Purkinje cell (primary cell): ENCODE data around the gene SMAD4. TPM values are rescaled to one million over a fixed set of nuclear protein-coding genes. Genes with fewer than 3 reads are reported as not detected.

Experiments
- polyA plus RNA-seq: library from polyadenylated mRNA; unstranded; fragments of >200 nt; fragmentation: Nextera tagmentation; gene quantifications from 2 replicates; pipeline ENCODE4 v1.2.1, GENCODE V29; 2014

SMAD4 gene
- polyA plus RNA-seq, result 5.0 and 11.7 TPM in 2 replicates

DNA sequence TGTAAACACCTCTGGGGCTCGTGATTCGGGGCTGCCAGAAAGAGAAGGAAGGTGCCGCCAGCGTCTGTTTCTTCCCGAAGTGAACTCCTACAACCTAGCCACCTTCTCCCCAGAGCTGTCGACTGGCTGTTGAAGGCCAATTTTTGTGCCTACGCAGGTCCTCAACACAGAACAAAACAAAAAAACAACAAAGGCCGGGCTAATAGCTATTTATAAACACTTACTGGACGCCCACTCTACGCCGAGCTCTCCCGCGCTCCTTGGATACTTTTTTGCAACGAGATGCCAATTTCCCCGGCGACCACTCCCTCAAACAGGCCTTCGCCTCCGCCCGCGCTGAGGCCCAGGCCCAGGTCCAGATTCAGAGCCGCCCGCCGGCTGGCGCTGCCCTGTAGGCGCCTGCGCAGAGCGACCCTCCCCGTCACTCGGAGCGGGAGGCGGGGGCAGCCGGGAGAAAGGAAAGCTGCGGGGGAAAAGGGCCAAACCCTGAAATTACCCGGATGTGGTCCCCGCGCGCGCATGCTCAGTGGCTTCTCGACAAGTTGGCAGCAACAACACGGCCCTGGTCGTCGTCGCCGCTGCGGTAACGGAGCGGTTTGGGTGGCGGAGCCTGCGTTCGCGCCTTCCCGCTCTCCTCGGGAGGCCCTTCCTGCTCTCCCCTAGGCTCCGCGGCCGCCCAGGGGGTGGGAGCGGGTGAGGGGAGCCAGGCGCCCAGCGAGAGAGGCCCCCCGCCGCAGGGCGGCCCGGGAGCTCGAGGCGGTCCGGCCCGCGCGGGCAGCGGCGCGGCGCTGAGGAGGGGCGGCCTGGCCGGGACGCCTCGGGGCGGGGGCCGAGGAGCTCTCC is at the start of gene SMAD4:
Gene SMAD4 (plus strand): TSS at position 520 of the 843 bp plus-strand sequence. CDS start 16,834 bp downstream, outside the sequence.

Other genes starting within 250 kb of the SMAD4 start
- 0.71 and 1.2 TPM in 2 replicates for gene MRO, start 210.2 kb upstream of the SMAD4 start, polyA plus RNA-seq
- 28.1 and 32.0 TPM in 2 replicates for gene ME2, start 151.1 kb upstream of the SMAD4 start, polyA plus RNA-seq
- 2.6 and 7.6 TPM in 2 replicates for gene ELAC1, start 62.2 kb upstream of the SMAD4 start, polyA plus RNA-seq
- gene MEX3C, start 167.5 kb downstream of the SMAD4 start, polyA plus RNA-seq, result 12.2 and 13.3 TPM in 2 replicates